CD4-positive, alpha-beta T cell treated with Interleukin-6 at 100 ng/mL for 8 hours (primary cell): ENCODE measurements around the gene STOX1.
"Not testable (repeated sequence)": the region's sequence is repeated elsewhere in the genome, so short reads cannot be mapped to it uniquely, and the experiment has no call there.

Experiments
- DNase-seq: peaks from one replicate; pipeline ENCODE4 v3.0.0-alpha.2; 2020; ENCODE audit warnings: mixed read lengths, low spot score

STOX1 gene

GRCh38 chr10:68828833-68829232 lies 1.5 kb downstream of the STOX1 start:
- no peak for DNase-seq

- DNase-seq, result no peak
These were observed 2.2 kb downstream of the STOX1 start for GRCh38 chr10:68829521-68829920.

GRCh38 chr10:68829952-68830351 lies 2.6 kb downstream of the STOX1 start:
- no peak for DNase-seq

- no peak for DNase-seq
These were observed 4.7 kb downstream of the STOX1 start for GRCh38 chr10:68831961-68832455.

GRCh38 chr10:68832601-68833000 lies 5.3 kb downstream of the STOX1 start:
- DNase-seq, result no peak

GRCh38 chr10:68837626-68838322 lies 10.4 kb downstream of the STOX1 start:
- no peak for DNase-seq

- DNase-seq, result not testable (repeated sequence)
These were observed 13.3 kb downstream of the STOX1 start for GRCh38 chr10:68840650-68841049.

GRCh38 chr10:68848281-68848680 lies 20.9 kb downstream of the STOX1 start:
- DNase-seq, result no peak

- DNase-seq, result no peak
These were observed 21.5 kb downstream of the STOX1 start for GRCh38 chr10:68848806-68849205.

- DNase-seq, result no peak
These were observed 29.0 kb downstream of the STOX1 start for GRCh38 chr10:68856352-68856751.

- DNase-seq, result no peak
These were observed 29.7 kb downstream of the STOX1 start for GRCh38 chr10:68857005-68857404.

- no peak for DNase-seq
These were observed 33.9 kb downstream of the STOX1 start for GRCh38 chr10:68861253-68861652.

- no peak for DNase-seq
These were observed 37.3 kb downstream of the STOX1 start for GRCh38 chr10:68864611-68865010.

GRCh38 chr10:68868173-68868572 lies 40.8 kb downstream of the STOX1 start:
- DNase-seq, result not testable (repeated sequence)

GRCh38 chr10:68869623-68870022 lies 42.3 kb downstream of the STOX1 start:
- no peak for DNase-seq

- DNase-seq, result no peak
These were observed 42.7 kb downstream of the STOX1 start for GRCh38 chr10:68870061-68870460.

- no peak for DNase-seq
These were observed 43.3 kb downstream of the STOX1 start for GRCh38 chr10:68870545-68871104.

GRCh38 chr10:68871105-68871711 lies 43.9 kb downstream of the STOX1 start:
- DNase-seq, result no peak

- DNase-seq, result no peak
These were observed 44.5 kb downstream of the STOX1 start for GRCh38 chr10:68871731-68872342.

GRCh38 chr10:68876246-68877138 lies 49.2 kb downstream of the STOX1 start:
- DNase-seq, result no peak

- no peak for DNase-seq
These were observed 50.3 kb downstream of the STOX1 start for GRCh38 chr10:68877482-68878110.
